GM23338 (cell line): ENCODE data around the gene CPNE4. TPM values are rescaled to one million over a fixed set of nuclear protein-coding genes. Genes with fewer than 3 reads are reported as not detected.

Source experiments
- CREB1 ChIP-seq: fragments of 250-450 bp; sonication (Bioruptor Pico); IDR thresholded peaks from 2 replicates; pipeline ENCODE4 v1.5.0; 2020; ENCODE audit warnings: low read depth, mild to moderate bottlenecking, moderate library complexity
- ETS1 ChIP-seq: IDR thresholded peaks from 2 replicates; pipeline ENCODE4 v1.6.1; 2016; ENCODE audit warnings: antibody characterized with exemption
- EZH2phosphoT487 ChIP-seq: fragments of 200-600 bp; sonication (generic); IDR thresholded peaks from one replicate; pipeline ENCODE4 v1.8.1; 2018; ENCODE audit warnings: antibody characterized with exemption; ENCODE audit not compliant: unreplicated experiment
- POLR2AphosphoS5 ChIP-seq: IDR thresholded peaks from 2 replicates; pipeline ENCODE4 v1.6.1; 2016; ENCODE audit warnings: antibody characterized with exemption, low read depth
- REST ChIP-seq: IDR thresholded peaks from one replicate; pipeline ENCODE4 v1.6.1; 2018; ENCODE audit warnings: antibody characterized with exemption; ENCODE audit not compliant: unreplicated experiment
- STAT1 ChIP-seq: IDR thresholded peaks from one replicate; pipeline ENCODE4 v1.6.1; 2016; ENCODE audit warnings: antibody characterized with exemption; ENCODE audit not compliant: unreplicated experiment
- ZNF462 ChIP-seq: fragments of 250-450 bp; sonication (Bioruptor Pico); IDR thresholded peaks from 2 replicates; pipeline ENCODE4 v1.5.0; 2020; ENCODE audit warnings: mild to moderate bottlenecking, moderate library complexity
- polyA plus RNA-seq: library from polyadenylated mRNA; unstranded; fragments of >200 nt; fragmentation: Nextera tagmentation; extraction: Ambion mirVana; gene quantifications from 2 replicates; pipeline ENCODE4 v1.2.1, GENCODE V29; 2016
- total RNA-seq: library from RNA; depleted of rRNA; stranded (reverse); fragments of >200 nt; shearing (Covaris generic); gene quantifications from 2 replicates; pipeline ENCODE4 v1.2.3, GENCODE V29; 2014

CPNE4 gene
- total and polyA plus RNA-seq, 2 experiments from 2014 or later, result 2.0 to 6.5 TPM

GRCh38 chr3:132022914-132023313 lies 11.9 kb downstream of the CPNE4 start (continued):
- TF ChIP-seq REST (no peak), CREB1 (CRISPR knock-in tag) (no peak), ETS1 (no peak), STAT1 (no peak), EZH2phosphoT487 (no peak), ZNF462 (no peak), POLR2AphosphoS5 (no peak)
